CD14-positive monocyte (primary cell): Measurements from ENCODE around the gene ADAMTS9. TPM values are rescaled to one million over a fixed set of nuclear protein-coding genes. Genes with fewer than 3 reads are reported as not detected.

Source experiments
- DNase-seq, 3 donors: peaks; one replicate each; pipeline ENCODE4 v3.0.0-alpha.2; 2011 to 2022
- H2AFZ ChIP-seq: 2 replicates; pipeline ENCODE4 v1.6.0; 2012; ENCODE audit warnings: mild to moderate bottlenecking, low read depth, low read length, inconsistent platforms; ENCODE audit not compliant: insufficient read depth, poor library complexity, severe bottlenecking
- H3K27ac ChIP-seq, 2 donors: 1 replicate in 1 of 2; 2 replicates in 1 of 2; pipeline ENCODE4 v1.5.1; 2012 to 2013; ENCODE audit warnings: low read length in 2 of 2, control low read depth in 1 of 2, inconsistent platforms in 1 of 2, low read depth in 1 of 2, mild to moderate bottlenecking in 1 of 2
- H3K27me3 ChIP-seq, 2 donors: one replicate each; pipeline versions ENCODE4 v1.6.0 to v1.6.1; 2011 to 2013; ENCODE audit warnings: low read length in 2 of 2; ENCODE audit not compliant: control insufficient read depth in 2 of 2, insufficient read depth in 2 of 2
- H3K36me3 ChIP-seq, 2 donors: replicated peaks in 1 of 2; 1 replicate in 1 of 2; 2 replicates in 1 of 2; pipeline versions ENCODE4 v1.5.1 to v1.6.1; 2012 to 2013; ENCODE audit warnings: low read length in 2 of 2, control low read depth in 1 of 2, inconsistent platforms in 1 of 2, mild to moderate bottlenecking in 1 of 2; ENCODE audit not compliant: insufficient read depth in 2 of 2, control insufficient read depth in 1 of 2
- H3K4me1 ChIP-seq, 2 donors: 1 replicate in 1 of 2; 2 replicates in 1 of 2; pipeline versions ENCODE4 v1.5.1 to v1.6.1; 2012 to 2013; ENCODE audit warnings: low read length in 2 of 2, control low read depth in 1 of 2, inconsistent platforms in 1 of 2, mild to moderate bottlenecking in 1 of 2, moderate library complexity in 1 of 2; ENCODE audit not compliant: insufficient read depth in 2 of 2, control insufficient read depth in 1 of 2
- H3K4me2 ChIP-seq: replicated peaks from 2 replicates; pipeline ENCODE3; 2012; ENCODE audit warnings: low read length, moderate library complexity, mild to moderate bottlenecking; ENCODE audit not compliant: poor library complexity, severe bottlenecking; ENCODE audit errors: extremely low read depth
- H3K4me3 ChIP-seq, 3 experiments: fragments of 200-600 bp in 1 of 3; sonication (generic) in 1 of 3; replicated peaks in 1 of 3; 1 replicate in 2 of 3; 2 replicates in 1 of 3; pipeline ENCODE4 v1.5.1; 2011 to 2013; ENCODE audit warnings: low read length in 3 of 3, mild to moderate bottlenecking in 3 of 3, control low read depth in 2 of 3, low read depth in 2 of 3, inconsistent platforms in 1 of 3, moderate library complexity in 1 of 3
- H3K79me2 ChIP-seq: 2 replicates; pipeline ENCODE4 v1.6.0; 2012; ENCODE audit warnings: mild to moderate bottlenecking, control low read depth, inconsistent platforms, low read length, moderate library complexity; ENCODE audit not compliant: insufficient read depth
- H3K9ac ChIP-seq: 2 replicates; pipeline ENCODE4 v1.6.0; 2017; ENCODE audit warnings: low read length, mild to moderate bottlenecking; ENCODE audit not compliant: insufficient read depth, poor library complexity, severe bottlenecking
- H3K9me3 ChIP-seq, 2 donors: replicated peaks in 1 of 2; 1 replicate in 1 of 2; 2 replicates in 1 of 2; pipeline versions ENCODE4 v1.5.1 to v1.6.1; 2012 to 2013; ENCODE audit warnings: low read length in 2 of 2, control low read depth in 1 of 2; ENCODE audit not compliant: control insufficient read depth in 1 of 2, insufficient read depth in 1 of 2
- H4K20me1 ChIP-seq: 2 replicates; pipeline ENCODE4 v1.6.0; 2012; ENCODE audit warnings: mild to moderate bottlenecking, low read length, control low read depth, moderate library complexity; ENCODE audit not compliant: insufficient read depth
- H3K27ac Mint-ChIP-seq, 7 donors: one replicate each; pipeline ENCODE4 v1.8.0; 2020; ENCODE audit warnings: mild to moderate bottlenecking in 7 of 7, mixed read lengths in 7 of 7, moderate library complexity in 6 of 7, inconsistent platforms in 2 of 7
- H3K27me3 Mint-ChIP-seq, 3 donors: one replicate each; pipeline ENCODE4 v1.8.0; 2021 to 2022; ENCODE audit warnings: low read depth in 3 of 3, mild to moderate bottlenecking in 3 of 3, mixed read lengths in 3 of 3, moderate library complexity in 3 of 3, inconsistent platforms in 1 of 3
- H3K36me3 Mint-ChIP-seq, 2 donors: one replicate each; pipeline ENCODE4 v1.8.0; 2020; ENCODE audit warnings: mixed read lengths in 2 of 2, inconsistent platforms in 1 of 2, mild to moderate bottlenecking in 1 of 2
- H3K4me1 Mint-ChIP-seq: one replicate; pipeline ENCODE4 v1.8.0; 2020; ENCODE audit warnings: mild to moderate bottlenecking, mixed read lengths
- H3K4me3 Mint-ChIP-seq, 2 donors: one replicate each; pipeline ENCODE4 v1.8.0; 2020; ENCODE audit warnings: mild to moderate bottlenecking in 2 of 2, mixed read lengths in 2 of 2, moderate library complexity in 1 of 2
- H3K9me3 Mint-ChIP-seq, 7 donors: one replicate each; pipeline ENCODE4 v1.8.0; 2020 to 2022; ENCODE audit warnings: mixed read lengths in 7 of 7, mild to moderate bottlenecking in 6 of 7, moderate library complexity in 6 of 7, inconsistent platforms in 2 of 7
- WGBS: methylation state at CpG from one replicate; pipeline ENCODE4 v1.1.5; 2013; ENCODE audit warnings: missing lambda C conversion rate; ENCODE audit not compliant: insufficient coverage; 5-methylcytosine and 5-hydroxymethylcytosine counted together
- intact Hi-C, 2 donors: fragments of 100-400 bp; cut with micrococcal nuclease; formaldehyde crosslinking; loops; one replicate each; pipeline versions ENCODE4 v1.15.0 to v1.15.1; 2023
- polyA plus RNA-seq, 3 donors: library from polyadenylated mRNA; depleted of rRNA in 1 of 3; unstranded in 2 of 3; stranded (reverse) in 1 of 3; fragments of 300-500 nt in 2 of 3; fragments of >200 nt in 1 of 3; fragmentation: Illumina TruSeq in 2 of 3; gene quantifications; 1 replicate in 2 of 3; 2 replicates in 1 of 3; pipeline ENCODE4 v1.2.3, GENCODE V29; 2012 to 2021
- TF ChIP-seq, protein P1 (sequence below): fragments of 200-600 bp; IDR thresholded peaks from one replicate; pipeline ENCODE4 v1.8.0; 2022; ENCODE audit warnings: antibody characterized with exemption, mild to moderate bottlenecking

Gene ADAMTS9
- polyA plus RNA-seq, 3 donors = not detected

DNA sequence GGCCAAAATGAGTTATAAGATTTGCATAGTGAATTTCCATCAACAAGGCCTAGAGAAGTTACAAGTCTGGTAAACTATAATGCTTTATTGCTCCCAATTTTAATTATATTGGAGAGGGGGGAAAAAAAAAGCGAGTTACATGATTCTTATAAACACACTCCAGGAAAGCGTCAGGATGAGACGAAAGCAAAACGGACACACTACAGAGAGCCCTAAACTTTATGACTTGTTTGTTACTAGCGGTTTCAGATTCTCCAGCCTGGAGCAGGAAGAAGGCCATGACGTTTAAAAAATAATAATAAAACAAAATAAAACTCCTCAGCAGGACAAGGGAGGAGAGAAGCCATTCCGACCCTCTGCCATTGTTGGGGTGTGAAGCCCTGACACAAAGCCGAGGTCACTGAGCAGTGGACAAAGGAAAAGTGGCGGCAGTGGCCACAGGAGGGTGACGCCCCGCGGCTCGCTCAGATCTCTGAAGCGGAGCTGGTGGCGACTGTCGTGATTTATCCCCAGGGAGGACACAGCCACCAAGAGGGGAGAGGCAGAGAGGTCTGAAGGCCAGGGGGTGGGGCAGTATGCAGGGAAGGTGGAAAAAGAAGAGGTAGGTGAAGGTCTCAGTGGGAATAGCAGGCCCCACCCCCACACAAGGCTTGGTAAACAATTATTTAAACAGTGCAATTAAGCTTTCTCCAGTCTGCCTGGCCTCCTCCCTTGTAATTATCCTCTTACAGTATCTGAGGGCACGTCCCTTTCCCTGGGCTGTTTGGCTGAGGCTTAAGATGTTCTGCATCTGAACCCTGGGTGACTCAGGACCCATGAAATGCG, 45.3 kb downstream of the ADAMTS9 start:
- Histone ChIP-seq H3K27ac (no peak overlapping the region), H3K4me1 (no peaks in the 10 kb centered on the region), H4K20me1 (no peaks in the 10 kb centered on the region), H2AFZ (no peak overlapping the region), H3K36me3 (no peaks in the 10 kb centered on the region), H3K79me2 (no peaks in the 10 kb centered on the region), H3K4me3 (no peak overlapping the region), H3K4me2 (no peak overlapping the region), H3K9ac (no peak overlapping the region), H3K9me3 (peaks cover 4 to 6% of the 10 kb centered on the region in 2 donors), H3K27me3 (no peaks in the 10 kb centered on the region)
- H3K4me3 Mint-ChIP-seq = no peak overlapping the region
- H3K36me3 Mint-ChIP-seq = no peaks in the 10 kb centered on the region
- H3K27ac Mint-ChIP-seq = no peak overlapping the region
- H3K4me1 Mint-ChIP-seq = no peaks in the 10 kb centered on the region
- WGBS = 91% methylated on average over 7 of the region's 18 CpGs
- intact Hi-C loops = no loop called here
- no peak for DNase-seq
- H3K9me3 Mint-ChIP-seq = peaks cover 0 to 11% (median 2%) of the 10 kb centered on the region in 7 donors
- TF ChIP-seq, protein P1, sequence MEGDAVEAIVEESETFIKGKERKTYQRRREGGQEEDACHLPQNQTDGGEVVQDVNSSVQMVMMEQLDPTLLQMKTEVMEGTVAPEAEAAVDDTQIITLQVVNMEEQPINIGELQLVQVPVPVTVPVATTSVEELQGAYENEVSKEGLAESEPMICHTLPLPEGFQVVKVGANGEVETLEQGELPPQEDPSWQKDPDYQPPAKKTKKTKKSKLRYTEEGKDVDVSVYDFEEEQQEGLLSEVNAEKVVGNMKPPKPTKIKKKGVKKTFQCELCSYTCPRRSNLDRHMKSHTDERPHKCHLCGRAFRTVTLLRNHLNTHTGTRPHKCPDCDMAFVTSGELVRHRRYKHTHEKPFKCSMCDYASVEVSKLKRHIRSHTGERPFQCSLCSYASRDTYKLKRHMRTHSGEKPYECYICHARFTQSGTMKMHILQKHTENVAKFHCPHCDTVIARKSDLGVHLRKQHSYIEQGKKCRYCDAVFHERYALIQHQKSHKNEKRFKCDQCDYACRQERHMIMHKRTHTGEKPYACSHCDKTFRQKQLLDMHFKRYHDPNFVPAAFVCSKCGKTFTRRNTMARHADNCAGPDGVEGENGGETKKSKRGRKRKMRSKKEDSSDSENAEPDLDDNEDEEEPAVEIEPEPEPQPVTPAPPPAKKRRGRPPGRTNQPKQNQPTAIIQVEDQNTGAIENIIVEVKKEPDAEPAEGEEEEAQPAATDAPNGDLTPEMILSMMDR = no peak
- peaks cover 0 to 1% (median 0%) of the 10 kb centered on the region in 3 donors for H3K27me3 Mint-ChIP-seq

DNA sequence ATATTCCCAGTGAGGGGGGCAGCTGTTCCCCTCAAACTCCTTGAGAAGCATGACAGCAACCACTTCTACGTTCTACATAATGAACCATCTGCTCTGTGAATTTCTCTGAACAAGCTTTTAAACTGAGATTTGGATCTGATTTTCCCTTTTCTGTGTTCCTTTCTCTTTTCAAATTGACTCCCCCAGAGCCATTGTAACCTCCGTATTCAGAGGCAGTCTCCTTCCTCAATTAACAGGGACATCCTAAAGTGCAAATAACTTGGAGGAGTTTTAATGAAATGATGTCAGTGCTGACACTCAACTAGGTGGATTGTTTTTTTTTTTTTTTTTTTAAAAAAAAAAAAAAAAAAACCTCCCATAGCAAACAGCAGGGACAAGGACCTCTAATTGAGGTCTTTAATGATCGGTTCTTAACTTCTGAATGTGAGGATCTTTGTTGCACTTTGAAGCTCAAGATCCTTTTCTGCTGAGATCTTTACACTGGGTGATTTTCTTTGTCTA, 48.8 kb downstream of the ADAMTS9 start:
- H3K27me3 ChIP-seq = no peaks in the 10 kb centered on the region
- no peak overlapping the region for H3K4me3 Mint-ChIP-seq
- no peaks in the 10 kb centered on the region for H3K36me3 ChIP-seq
- no peak overlapping the region for H3K27ac ChIP-seq
- peaks cover 0 to 19% (median 0%) of the 10 kb centered on the region in 7 donors for H3K9me3 Mint-ChIP-seq
- H3K79me2 ChIP-seq = no peaks in the 10 kb centered on the region
- H3K4me1 ChIP-seq = no peaks in the 10 kb centered on the region
- no peak overlapping the region for H3K4me3 ChIP-seq
- no peak for DNase-seq
- TF ChIP-seq, protein P1 = no peak
- no peak overlapping the region for H2AFZ ChIP-seq
- H3K4me2 ChIP-seq = no peak overlapping the region
- H3K4me1 Mint-ChIP-seq = no peaks in the 10 kb centered on the region
- intact Hi-C loops = no loop called here
- WGBS = 67% methylated on average over 1 of the region's 3 CpGs
- H3K9ac ChIP-seq = no peak overlapping the region
- H3K9me3 ChIP-seq = peaks cover 4 to 6% of the 10 kb centered on the region in 2 donors
- no peaks in the 10 kb centered on the region for H3K27me3 Mint-ChIP-seq
- H4K20me1 ChIP-seq = no peaks in the 10 kb centered on the region
- no peaks in the 10 kb centered on the region for H3K36me3 Mint-ChIP-seq
- H3K27ac Mint-ChIP-seq = no peak overlapping the region
